Motor neuron (in vitro differentiated cells): ENCODE data around the gene TYROBP. TPM values are rescaled to one million over a fixed set of nuclear protein-coding genes. Genes with fewer than 3 reads are reported as not detected.

ENCODE experiments used
- ATAC-seq, 8 experiments: fragments of 200-7000 bp; cut with Tn5 transposase; replicated peaks in 6 of 8; 2 replicates each; pipeline ENCODE4 v1.8.0; 2021; ENCODE audit warnings: mild to moderate bottlenecking in 8 of 8, moderate library complexity in 8 of 8
- H3K27ac ChIP-seq, 2 donors: fragments of 250-450 bp; sonication (Bioruptor Pico); 2 replicates each; pipeline ENCODE4 v1.9.0; 2021; ENCODE audit warnings: antibody characterized with exemption in 2 of 2, mild to moderate bottlenecking in 2 of 2, moderate library complexity in 1 of 2
- H3K4me1 ChIP-seq, 2 donors: fragments of 250-450 bp; sonication (Bioruptor Pico); replicated peaks in 1 of 2; 2 replicates each; pipeline ENCODE4 v1.6.1; 2021; ENCODE audit warnings: antibody characterized with exemption in 2 of 2, mild to moderate bottlenecking in 2 of 2, moderate library complexity in 1 of 2
- H3K4me3 ChIP-seq, 5 donors: fragments of 250-450 bp; sonication (Bioruptor Pico); 2 replicates each; pipeline ENCODE4 v1.9.0; 2021; ENCODE audit warnings: antibody characterized with exemption in 5 of 5, mild to moderate bottlenecking in 5 of 5, moderate library complexity in 4 of 5
- WGBS, 10 experiments: fragments of 450-650 bp; shearing (Covaris generic); methylation state at CpG; one replicate each; pipeline ENCODE4 v1.0.0; 2022; 5-methylcytosine and 5-hydroxymethylcytosine counted together
- in situ Hi-C, 9 experiments: fragments of 400-800 bp; cut with MboI; loops; one replicate each; pipeline ENCODE4 v1.15.0; 2021; ENCODE audit warnings: low sequenced_read_pairs in 9 of 9, low pct_unique_long_range_greater_than_20kb in 2 of 9; ENCODE audit not compliant: unreplicated experiment in 9 of 9
- total RNA-seq, 8 experiments: library from RNA; unstranded; fragments of 300-600 nt; gene quantifications; 2 replicates each; pipeline versions ENCODE4 v1.2.3 to v1.2.4, GENCODE V29; 2022

Gene TYROBP
- total RNA-seq, 8 experiments from 2014 or later, result 0.76 TPM; not detected in 7

- WGBS, 10 experiments, result 95 to 100% (median 96%) methylated on average over 3 to 5 of the region's 13 CpGs; no CpG with 5 or more reads in 7 of the 10 experiments
- no peak for ATAC-seq
- Histone ChIP-seq H3K27ac (no peak overlapping the region), H3K4me3 (no peak overlapping the region), H3K4me1 (no peaks in the 10 kb centered on the region)
- in situ Hi-C loops, result no loop called here
Observed at GRCh38 chr19:35890113-35890650, 17.9 kb downstream of the TYROBP start.

GRCh38 chr19:35889370-35890112 is 18.6 kb downstream of the TYROBP start:
- ATAC-seq, result peak in 1 of 8 experiments; percentile 14
- Histone ChIP-seq H3K27ac (no peak overlapping the region), H3K4me1 (no peaks in the 10 kb centered on the region), H3K4me3 (no peak overlapping the region)
- in situ Hi-C loops, result loop anchor here in 1 of 9 experiments (10.0 kb wide), 1 partner anchor 45 kb away; the partner anchor contains the start of gene LRFN3
- 84 to 100% (median 94%) methylated on average over 1 to 12 of the region's 18 CpGs; no CpG with 5 or more reads in 4 of the 10 experiments for WGBS, 10 experiments

- no peak for ATAC-seq
- 40 to 100% (median 82%) methylated on average over 1 to 9 of the region's 9 CpGs; no CpG with 5 or more reads in 5 of the 10 experiments for whole genome bisulfite sequencing, 10 experiments
- Histone ChIP-seq H3K27ac (no peak overlapping the region), H3K4me1 (no peaks in the 10 kb centered on the region), H3K4me3 (no peak overlapping the region)
- in situ Hi-C loops, result loop anchor here in 1 of 9 experiments (10.0 kb wide), 1 partner anchor 46 kb away; the partner anchor contains the start of gene LRFN3
Observed at GRCh38 chr19:35888398-35888797, 19.7 kb downstream of the TYROBP start.

GRCh38 chr19:35887197-35887596 is 20.9 kb downstream of the TYROBP start:
- in situ Hi-C loops, result loop anchor here in 1 of 9 experiments (10.0 kb wide), 1 partner anchor 48 kb away; the partner anchor contains the start of gene LRFN3
- WGBS, 10 experiments, result 93 to 100% (median 100%) methylated on average over 1 to 2 of the region's 5 CpGs; no CpG with 5 or more reads in 2 of the 10 experiments
- Histone ChIP-seq H3K4me3 (no peak overlapping the region), H3K27ac (no peak overlapping the region), H3K4me1 (peaks cover 3 to 4% of the 10 kb centered on the region in 2 donors)
- no peak for ATAC-seq

- H3K4me3 ChIP-seq, result no peak overlapping the region
- in situ Hi-C loops, result loop anchor here in 1 of 9 experiments (10.0 kb wide), 1 partner anchor 49 kb away; the partner anchor contains the start of gene LRFN3
- 80 to 100% (median 95%) methylated on average over 1 to 5 of the region's 8 CpGs; no CpG with 5 or more reads in 4 of the 10 experiments for WGBS, 10 experiments
- no peak for ATAC-seq
- H3K27ac ChIP-seq, result no peak overlapping the region
- H3K4me1 ChIP-seq, result peaks cover 3 to 4% of the 10 kb centered on the region in 2 donors
Observed at GRCh38 chr19:35885904-35886303, 22.2 kb downstream of the TYROBP start.

GRCh38 chr19:35885225-35885738 is 22.8 kb downstream of the TYROBP start:
- Histone ChIP-seq H3K27ac (no peak overlapping the region), H3K4me3 (no peak overlapping the region), H3K4me1 (peaks cover 3 to 4% of the 10 kb centered on the region in 2 donors)
- no peak for ATAC-seq
- 40 to 100% (median 89%) methylated on average over 1 to 2 of the region's 6 CpGs; no CpG with 5 or more reads in 4 of the 10 experiments for WGBS, 10 experiments
- in situ Hi-C loops, result loop anchor here in 1 of 9 experiments (10.0 kb wide), 1 partner anchor 50 kb away; the partner anchor contains the start of gene LRFN3

GRCh38 chr19:35883882-35884281 is 24.2 kb downstream of the TYROBP start:
- ATAC-seq, result no peak
- H3K4me3 ChIP-seq, result no peak overlapping the region
- WGBS, 10 experiments, result 0 to 63% (median 38%) methylated on average over 1 to 2 of the region's 2 CpGs; no CpG with 5 or more reads in 5 of the 10 experiments
- H3K27ac ChIP-seq, result no peak overlapping the region
- in situ Hi-C loops, result loop anchor here in 1 of 9 experiments (10.0 kb wide), 1 partner anchor 51 kb away; the partner anchor contains the start of gene LRFN3
- H3K4me1 ChIP-seq, result peaks cover 9 to 10% of the 10 kb centered on the region in 2 donors

- Histone ChIP-seq H3K27ac (no peak overlapping the region), H3K4me1 (peaks cover 9 to 10% of the 10 kb centered on the region in 2 donors), H3K4me3 (no peak overlapping the region)
- 0 to 32% (median 23%) methylated on average over 2 to 8 of the region's 8 CpGs; no CpG with 5 or more reads in 1 of the 10 experiments for WGBS, 10 experiments
- in situ Hi-C loops, result loop anchor here in 1 of 9 experiments (10.0 kb wide), 1 partner anchor 53 kb away; the partner anchor contains the start of gene LRFN3
- peak; percentile 54 to 72 (median 62) for ATAC-seq
Observed at GRCh38 chr19:35882114-35882832, 25.8 kb downstream of the TYROBP start.

GRCh38 chr19:35879770-35880317 is 28.3 kb downstream of the TYROBP start:
- WGBS, 10 experiments, result 0 to 40% (median 9%) methylated on average over 1 to 13 of the region's 28 CpGs; no CpG with 5 or more reads in 3 of the 10 experiments
- in situ Hi-C loops, result loop anchor here in 1 of 9 experiments (10.0 kb wide), 1 partner anchor 55 kb away; the partner anchor contains the start of gene LRFN3
- H3K27ac ChIP-seq, result no peak overlapping the region
- peak; percentile 87 to 98 (median 93) for ATAC-seq
- H3K4me1 ChIP-seq, result peaks cover 9 to 10% of the 10 kb centered on the region in 2 donors
- H3K4me3 ChIP-seq, result no peak overlapping the region

GRCh38 chr19:35879068-35879467 is 29.0 kb downstream of the TYROBP start:
- Histone ChIP-seq H3K4me1 (peaks cover 9 to 10% of the 10 kb centered on the region in 2 donors), H3K27ac (peak overlapping the region in 1 of 2 donors; percentile 24), H3K4me3 (no peak overlapping the region)
- ATAC-seq, result peak in 1 of 8 experiments; percentile 3
- 28 to 60% methylated on average over 1 to 6 of the region's 23 CpGs; no CpG with 5 or more reads in 8 of the 10 experiments for WGBS, 10 experiments
- in situ Hi-C loops, result no loop called here

- no peak overlapping the region for H3K27ac ChIP-seq
- in situ Hi-C loops, result no loop called here
- no peak for ATAC-seq
- H3K4me1 ChIP-seq, result peaks cover 7 to 10% of the 10 kb centered on the region in 2 donors
- H3K4me3 ChIP-seq, result no peak overlapping the region
- whole genome bisulfite sequencing, 10 experiments, result 0 to 100% (median 86%) methylated on average over 2 to 13 of the region's 32 CpGs; no CpG with 5 or more reads in 5 of the 10 experiments
Observed at GRCh38 chr19:35874392-35874930, 33.6 kb downstream of the TYROBP start.

GRCh38 chr19:35872180-35872579 is 35.9 kb downstream of the TYROBP start:
- peaks cover 11 to 12% of the 10 kb centered on the region in 2 donors for H3K4me1 ChIP-seq
- no peak for ATAC-seq
- H3K4me3 ChIP-seq, result no peak overlapping the region
- in situ Hi-C loops, result no loop called here
- WGBS, 10 experiments, result 54 to 100% (median 100%) methylated on average over 1 to 3 of the region's 5 CpGs; no CpG with 5 or more reads in 7 of the 10 experiments
- H3K27ac ChIP-seq, result no peak overlapping the region
